Measurements from ENCODE around the gene BEX4. TPM values are rescaled to one million over a fixed set of nuclear protein-coding genes. Genes with fewer than 3 reads are reported as not detected.

The BEX4 gene
- total and polyA plus RNA-seq, 10 of the 15 experiments (the other 5 are each of a cell fraction or from before 2014, with no cell fraction given): 0.76 to 3.3 (median 2.2) TPM

DNA sequence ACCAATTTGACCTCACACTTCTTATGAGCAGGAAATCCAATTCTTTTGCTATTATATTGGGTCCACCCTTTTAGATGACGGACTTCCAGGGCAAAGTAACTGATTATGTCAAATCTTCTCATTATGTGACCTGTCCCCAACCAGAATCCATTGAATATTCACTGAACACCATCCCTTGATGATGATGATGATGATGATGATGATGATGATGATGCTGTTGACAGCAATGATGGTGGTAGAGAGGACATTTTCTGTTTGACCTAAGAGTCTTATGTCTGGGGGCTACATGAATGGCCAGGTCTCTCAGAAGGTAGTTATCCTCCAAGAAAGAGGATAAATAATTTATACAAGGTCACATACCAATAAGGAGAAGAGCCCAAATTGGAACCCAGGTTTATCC is 34.9 kb downstream of the BEX4 start:
- SMC1A ChIA-PET (ENCODE audit: uncharacterized antibody, unreplicated experiment): interaction anchor here (0.8 kb wide), 1 partner anchor 8 kb away, joined by 3 read pairs; no protein-coding TSS in a partner anchor
- intact Hi-C loops (cut with micrococcal nuclease; ENCODE audit: unreplicated experiment): loop anchor here (2.0 kb wide), 1 partner anchor 39 kb away; no protein-coding TSS in a partner anchor
- ATAC-seq: no peak
- TF ChIP-seq, protein P1, sequence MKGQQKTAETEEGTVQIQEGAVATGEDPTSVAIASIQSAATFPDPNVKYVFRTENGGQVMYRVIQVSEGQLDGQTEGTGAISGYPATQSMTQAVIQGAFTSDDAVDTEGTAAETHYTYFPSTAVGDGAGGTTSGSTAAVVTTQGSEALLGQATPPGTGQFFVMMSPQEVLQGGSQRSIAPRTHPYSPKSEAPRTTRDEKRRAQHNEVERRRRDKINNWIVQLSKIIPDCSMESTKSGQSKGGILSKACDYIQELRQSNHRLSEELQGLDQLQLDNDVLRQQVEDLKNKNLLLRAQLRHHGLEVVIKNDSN (IDR thresholded peaks at IDR 0.05; ENCODE audit: borderline replicate concordance, extremely low read length, insufficient read depth, low read depth, low read length): no peak
- TF ChIP-seq BRCA1 (IDR thresholded peaks at IDR 0.05; ENCODE audit: low read depth, low read length) (no peak), ZNF274 (IDR thresholded peaks at IDR 0.05; ENCODE audit: insufficient read depth, insufficient read length) (no peak), POLR2A (IDR thresholded peaks at IDR 0.05; ENCODE audit: low read depth, low read length) (no peak), NFXL1 (IDR thresholded peaks at IDR 0.05; ENCODE audit: borderline replicate concordance) (no peak), SREBF2 (IDR thresholded peaks at IDR 0.05; ENCODE audit: low read length) (no peak), POU2F2 (IDR thresholded peaks at IDR 0.05; ENCODE audit: borderline replicate concordance, low read depth, low read length) (no peak), IRF4 (IDR thresholded peaks at IDR 0.05; ENCODE audit: low read depth, low read length) (no peak), TBL1XR1 (IDR thresholded peaks at IDR 0.05; ENCODE audit: low read depth, low read length) (no peak), YY1 (IDR thresholded peaks at IDR 0.05; ENCODE audit: low read depth, low read length) (no peak), CBX5 (IDR thresholded peaks at IDR 0.05; ENCODE audit: low read depth) (no peak), POLR2AphosphoS5 (IDR thresholded peaks at IDR 0.05; ENCODE audit: low read length) (no peak), ZBED1 (IDR thresholded peaks at IDR 0.05; ENCODE audit: borderline replicate concordance) (no peak), SMAD5 (IDR thresholded peaks at IDR 0.05; ENCODE audit: low read depth) (no peak)
- TF ChIP-seq, protein P2, sequence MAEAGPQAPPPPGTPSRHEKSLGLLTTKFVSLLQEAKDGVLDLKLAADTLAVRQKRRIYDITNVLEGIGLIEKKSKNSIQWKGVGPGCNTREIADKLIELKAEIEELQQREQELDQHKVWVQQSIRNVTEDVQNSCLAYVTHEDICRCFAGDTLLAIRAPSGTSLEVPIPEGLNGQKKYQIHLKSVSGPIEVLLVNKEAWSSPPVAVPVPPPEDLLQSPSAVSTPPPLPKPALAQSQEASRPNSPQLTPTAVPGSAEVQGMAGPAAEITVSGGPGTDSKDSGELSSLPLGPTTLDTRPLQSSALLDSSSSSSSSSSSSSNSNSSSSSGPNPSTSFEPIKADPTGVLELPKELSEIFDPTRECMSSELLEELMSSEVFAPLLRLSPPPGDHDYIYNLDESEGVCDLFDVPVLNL (IDR thresholded peaks at IDR 0.05; ENCODE audit: low read depth, low read length): no peak
- TF ChIP-seq, protein P3, sequence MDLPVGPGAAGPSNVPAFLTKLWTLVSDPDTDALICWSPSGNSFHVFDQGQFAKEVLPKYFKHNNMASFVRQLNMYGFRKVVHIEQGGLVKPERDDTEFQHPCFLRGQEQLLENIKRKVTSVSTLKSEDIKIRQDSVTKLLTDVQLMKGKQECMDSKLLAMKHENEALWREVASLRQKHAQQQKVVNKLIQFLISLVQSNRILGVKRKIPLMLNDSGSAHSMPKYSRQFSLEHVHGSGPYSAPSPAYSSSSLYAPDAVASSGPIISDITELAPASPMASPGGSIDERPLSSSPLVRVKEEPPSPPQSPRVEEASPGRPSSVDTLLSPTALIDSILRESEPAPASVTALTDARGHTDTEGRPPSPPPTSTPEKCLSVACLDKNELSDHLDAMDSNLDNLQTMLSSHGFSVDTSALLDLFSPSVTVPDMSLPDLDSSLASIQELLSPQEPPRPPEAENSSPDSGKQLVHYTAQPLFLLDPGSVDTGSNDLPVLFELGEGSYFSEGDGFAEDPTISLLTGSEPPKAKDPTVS (IDR thresholded peaks at IDR 0.05; ENCODE audit: low read depth, low read length): no peak
- TF ChIP-seq, protein P4, sequence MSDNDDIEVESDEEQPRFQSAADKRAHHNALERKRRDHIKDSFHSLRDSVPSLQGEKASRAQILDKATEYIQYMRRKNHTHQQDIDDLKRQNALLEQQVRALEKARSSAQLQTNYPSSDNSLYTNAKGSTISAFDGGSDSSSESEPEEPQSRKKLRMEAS (IDR thresholded peaks at IDR 0.05; ENCODE audit: low read depth, low read length): no peak
- TF ChIP-seq, protein P5, sequence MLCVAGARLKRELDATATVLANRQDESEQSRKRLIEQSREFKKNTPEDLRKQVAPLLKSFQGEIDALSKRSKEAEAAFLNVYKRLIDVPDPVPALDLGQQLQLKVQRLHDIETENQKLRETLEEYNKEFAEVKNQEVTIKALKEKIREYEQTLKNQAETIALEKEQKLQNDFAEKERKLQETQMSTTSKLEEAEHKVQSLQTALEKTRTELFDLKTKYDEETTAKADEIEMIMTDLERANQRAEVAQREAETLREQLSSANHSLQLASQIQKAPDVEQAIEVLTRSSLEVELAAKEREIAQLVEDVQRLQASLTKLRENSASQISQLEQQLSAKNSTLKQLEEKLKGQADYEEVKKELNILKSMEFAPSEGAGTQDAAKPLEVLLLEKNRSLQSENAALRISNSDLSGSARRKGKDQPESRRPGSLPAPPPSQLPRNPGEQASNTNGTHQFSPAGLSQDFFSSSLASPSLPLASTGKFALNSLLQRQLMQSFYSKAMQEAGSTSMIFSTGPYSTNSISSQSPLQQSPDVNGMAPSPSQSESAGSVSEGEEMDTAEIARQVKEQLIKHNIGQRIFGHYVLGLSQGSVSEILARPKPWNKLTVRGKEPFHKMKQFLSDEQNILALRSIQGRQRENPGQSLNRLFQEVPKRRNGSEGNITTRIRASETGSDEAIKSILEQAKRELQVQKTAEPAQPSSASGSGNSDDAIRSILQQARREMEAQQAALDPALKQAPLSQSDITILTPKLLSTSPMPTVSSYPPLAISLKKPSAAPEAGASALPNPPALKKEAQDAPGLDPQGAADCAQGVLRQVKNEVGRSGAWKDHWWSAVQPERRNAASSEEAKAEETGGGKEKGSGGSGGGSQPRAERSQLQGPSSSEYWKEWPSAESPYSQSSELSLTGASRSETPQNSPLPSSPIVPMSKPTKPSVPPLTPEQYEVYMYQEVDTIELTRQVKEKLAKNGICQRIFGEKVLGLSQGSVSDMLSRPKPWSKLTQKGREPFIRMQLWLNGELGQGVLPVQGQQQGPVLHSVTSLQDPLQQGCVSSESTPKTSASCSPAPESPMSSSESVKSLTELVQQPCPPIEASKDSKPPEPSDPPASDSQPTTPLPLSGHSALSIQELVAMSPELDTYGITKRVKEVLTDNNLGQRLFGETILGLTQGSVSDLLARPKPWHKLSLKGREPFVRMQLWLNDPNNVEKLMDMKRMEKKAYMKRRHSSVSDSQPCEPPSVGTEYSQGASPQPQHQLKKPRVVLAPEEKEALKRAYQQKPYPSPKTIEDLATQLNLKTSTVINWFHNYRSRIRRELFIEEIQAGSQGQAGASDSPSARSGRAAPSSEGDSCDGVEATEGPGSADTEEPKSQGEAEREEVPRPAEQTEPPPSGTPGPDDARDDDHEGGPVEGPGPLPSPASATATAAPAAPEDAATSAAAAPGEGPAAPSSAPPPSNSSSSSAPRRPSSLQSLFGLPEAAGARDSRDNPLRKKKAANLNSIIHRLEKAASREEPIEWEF (IDR thresholded peaks at IDR 0.05; ENCODE audit: insufficient replicate concordance, low read depth, low read length): no peak

More for the DNA sequence above, 34.9 kb downstream of the BEX4 start:
- H3K27ac ChIP-seq (ENCODE audit: control insufficient read depth, insufficient read depth): no peak overlapping the region
- no peak overlapping the region for H3K4me2 ChIP-seq (ENCODE audit: control insufficient read depth, insufficient read depth)
- CTCF ChIA-PET: interaction anchor here (2.0 kb wide), 1 partner anchor 38 kb away, joined by 11 read pairs; no protein-coding TSS in a partner anchor
- no peaks in the 10 kb centered on the region for H3K27me3 ChIP-seq (replicated peaks in 1 of 2; ENCODE audit: control insufficient read depth in 2 of 2, insufficient read depth in 2 of 2, low read length in 1 of 2)
- DNase-seq (ENCODE audit: low read depth, low spot score) (no peak), FAIRE-seq (no peak)
- peaks cover 3% of the 10 kb centered on the region; the same call in 1 of the 2 replicates for H3K4me1 ChIP-seq (ENCODE audit: control insufficient read depth, insufficient read depth, low read length)
- 6% methylated on average over 1 of the region's 1 CpG for WGBS (ENCODE audit: insufficient coverage, insufficient replicate concordance, low lambda C conversion rate, missing lambda C conversion rate)
- H4K20me1 ChIP-seq (ENCODE audit: control insufficient read depth, insufficient read depth): no peaks in the 10 kb centered on the region; the same call in 1 of the 2 replicates
- H3K9ac ChIP-seq (ENCODE audit: control insufficient read depth, insufficient read depth, low read length): no peak overlapping the region
- in situ Hi-C loops (cut with MboI): no loop called here
- no peaks in the 10 kb centered on the region for H3K9me3 ChIP-seq (replicated peaks; ENCODE audit: control insufficient read depth, insufficient read depth, low read length)
- POLR2A ChIA-PET: no interaction called here
- peaks cover 7% of the 10 kb centered on the region for H3K79me2 ChIP-seq (ENCODE audit: control insufficient read depth, insufficient read depth, low read length)
- H2AFZ ChIP-seq (ENCODE audit: control insufficient read depth, low read depth, low read length): no peak overlapping the region
- RAD21 ChIA-PET (ENCODE audit: unreplicated experiment): interaction anchor here (1.0 kb wide), 1 partner anchor 39 kb away, joined by 4 read pairs; no protein-coding TSS in a partner anchor
- H3K36me3 ChIP-seq (ENCODE audit: control insufficient read depth in 2 of 2, insufficient read depth in 2 of 2, low read length in 1 of 2): no peaks in the 10 kb centered on the region
- no peak overlapping the region for H3K4me3 ChIP-seq
- no TSS peak for BruUV-seq (replicated peaks)

All from GM12878 (cell line).